ENCODE measurements around the gene SPART. TPM values are rescaled to one million over a fixed set of nuclear protein-coding genes. Genes with fewer than 3 reads are reported as not detected.

Gene SPART
- total and polyA plus RNA-seq, 9 donors: 59.5 to 141 (median 98.1) TPM

DNA sequence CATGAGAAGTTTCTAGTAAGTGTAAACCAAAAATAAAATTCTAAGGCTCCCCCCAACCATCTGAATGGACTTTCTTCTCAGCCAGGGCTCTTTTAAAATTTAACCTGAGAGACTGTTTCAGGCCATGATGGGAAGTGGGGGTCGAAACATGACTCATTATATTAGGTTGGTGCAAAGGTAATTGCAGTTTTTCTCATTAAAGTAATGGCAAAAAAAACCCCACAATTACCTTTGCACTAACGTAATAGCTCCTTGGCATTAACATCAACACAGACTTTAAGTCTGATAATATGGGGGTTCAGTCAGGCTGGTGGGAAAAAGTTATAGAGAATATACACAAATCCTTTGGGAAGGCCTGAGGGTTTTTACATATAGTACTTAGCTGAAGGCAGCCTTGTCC lies 9.4 kb upstream of the SPART start:
- intact Hi-C loops (cut with DNase I): no loop called here
- Histone ChIP-seq H3K4me3 (no peak overlapping the region), H3K27ac (no peak overlapping the region), H3K27me3 (no peaks in the 10 kb centered on the region), H3K4me1 (ENCODE audit: insufficient read depth) (peaks cover 15% of the 10 kb centered on the region), H3K9me3 (no peaks in the 10 kb centered on the region), H3K36me3 (no peaks in the 10 kb centered on the region)
- 88 to 91% (median 90%) methylated on average over 2 of the region's 2 CpGs for WGBS, 3 donors
- TF ChIP-seq POLR2A (IDR thresholded peaks at IDR 0.05): no peak
- TF ChIP-seq EP300 (IDR thresholded peaks at IDR 0.05): no peak
- TF ChIP-seq, protein P1, sequence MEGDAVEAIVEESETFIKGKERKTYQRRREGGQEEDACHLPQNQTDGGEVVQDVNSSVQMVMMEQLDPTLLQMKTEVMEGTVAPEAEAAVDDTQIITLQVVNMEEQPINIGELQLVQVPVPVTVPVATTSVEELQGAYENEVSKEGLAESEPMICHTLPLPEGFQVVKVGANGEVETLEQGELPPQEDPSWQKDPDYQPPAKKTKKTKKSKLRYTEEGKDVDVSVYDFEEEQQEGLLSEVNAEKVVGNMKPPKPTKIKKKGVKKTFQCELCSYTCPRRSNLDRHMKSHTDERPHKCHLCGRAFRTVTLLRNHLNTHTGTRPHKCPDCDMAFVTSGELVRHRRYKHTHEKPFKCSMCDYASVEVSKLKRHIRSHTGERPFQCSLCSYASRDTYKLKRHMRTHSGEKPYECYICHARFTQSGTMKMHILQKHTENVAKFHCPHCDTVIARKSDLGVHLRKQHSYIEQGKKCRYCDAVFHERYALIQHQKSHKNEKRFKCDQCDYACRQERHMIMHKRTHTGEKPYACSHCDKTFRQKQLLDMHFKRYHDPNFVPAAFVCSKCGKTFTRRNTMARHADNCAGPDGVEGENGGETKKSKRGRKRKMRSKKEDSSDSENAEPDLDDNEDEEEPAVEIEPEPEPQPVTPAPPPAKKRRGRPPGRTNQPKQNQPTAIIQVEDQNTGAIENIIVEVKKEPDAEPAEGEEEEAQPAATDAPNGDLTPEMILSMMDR (IDR thresholded peaks at IDR 0.05): no peak
- DNase-seq: no peak

DNA sequence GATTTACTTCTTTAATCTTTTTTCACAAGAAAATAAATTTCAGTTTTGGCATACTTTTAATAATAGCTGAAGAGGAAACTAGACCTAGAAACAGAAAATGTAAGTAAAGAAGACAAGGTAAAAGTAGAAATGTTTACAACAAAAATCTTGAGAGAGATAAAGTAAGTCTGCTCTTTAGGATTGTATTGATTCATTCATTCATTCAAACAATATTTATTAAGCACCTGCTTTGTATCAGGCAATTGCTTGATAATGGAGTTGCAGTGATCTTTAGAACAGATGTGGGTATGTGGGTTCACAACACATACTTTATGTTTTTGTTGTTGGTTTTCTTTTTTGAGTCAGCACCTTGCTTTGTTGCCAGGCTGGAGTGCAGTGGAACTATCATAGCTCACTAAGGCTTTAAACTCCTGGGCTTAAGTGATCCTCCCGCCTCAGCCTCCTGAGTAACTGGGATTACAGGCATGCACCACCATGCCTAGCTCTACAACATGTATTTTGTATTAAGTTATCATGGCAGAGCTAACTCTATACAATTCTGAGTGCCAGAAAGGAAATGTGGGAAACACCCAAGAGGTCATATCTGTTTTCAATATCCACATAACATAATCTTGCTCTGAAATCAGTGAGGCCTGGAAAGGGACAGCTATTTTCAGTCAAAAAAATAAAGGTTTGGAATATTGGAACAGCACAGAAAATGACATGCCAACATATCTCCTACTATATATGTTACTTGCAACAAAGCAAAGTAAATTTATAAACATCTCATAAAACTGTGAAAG lies 8.8 kb upstream of the SPART start:
- Histone ChIP-seq H3K27ac (no peak overlapping the region), H3K27me3 (no peaks in the 10 kb centered on the region), H3K9me3 (no peaks in the 10 kb centered on the region), H3K4me1 (ENCODE audit: insufficient read depth) (peaks cover 15% of the 10 kb centered on the region), H3K36me3 (no peaks in the 10 kb centered on the region), H3K4me3 (no peak overlapping the region)
- no peak for TF ChIP-seq EP300 (IDR thresholded peaks at IDR 0.05)
- DNase-seq: no peak
- 97 to 100% (median 98%) methylated on average over 1 of the region's 1 CpG for WGBS, 3 donors
- intact Hi-C loops (cut with DNase I): loop anchor here in 1 of 4 donors (5.0 kb wide), 1 partner anchor 37 kb away; no protein-coding TSS in a partner anchor

DNA sequence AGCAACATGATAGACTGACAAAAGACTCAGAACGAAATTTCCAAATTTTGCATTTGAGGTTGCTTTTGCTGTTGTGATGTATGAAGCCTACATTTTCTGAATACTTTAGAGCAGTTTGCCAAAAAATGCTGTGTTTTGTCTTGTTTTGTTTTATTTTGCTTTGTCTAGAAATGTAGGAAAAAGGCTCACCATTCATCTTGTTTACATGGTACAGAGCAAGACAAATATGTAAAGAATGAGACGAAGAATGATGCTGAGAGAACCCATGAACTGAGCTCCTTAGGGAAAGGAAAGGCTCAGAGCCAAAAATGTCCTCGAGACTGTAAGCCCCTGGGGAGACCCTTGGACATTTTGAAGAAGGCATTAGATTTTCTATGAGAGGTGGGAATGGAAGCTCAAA lies 6.8 kb upstream of the SPART start:
- no peak overlapping the region for H3K4me3 ChIP-seq
- H3K4me1 ChIP-seq (ENCODE audit: insufficient read depth): peaks cover 13% of the 10 kb centered on the region
- no peak for TF ChIP-seq POLR2A (IDR thresholded peaks at IDR 0.05)
- no peak for TF ChIP-seq EP300 (IDR thresholded peaks at IDR 0.05)
- TF ChIP-seq, protein P1 (IDR thresholded peaks at IDR 0.05): no peak
- no peaks in the 10 kb centered on the region for H3K36me3 ChIP-seq
- H3K27ac ChIP-seq: no peak overlapping the region
- no peak for DNase-seq
- no peaks in the 10 kb centered on the region for H3K27me3 ChIP-seq
- intact Hi-C loops (cut with DNase I): loop anchor here in 1 of 4 donors (5.0 kb wide), 1 partner anchor 39 kb away; no protein-coding TSS in a partner anchor
- 5 to 12% (median 6%) methylated on average over 3 of the region's 3 CpGs for WGBS, 3 donors
- H3K9me3 ChIP-seq: no peaks in the 10 kb centered on the region

DNA sequence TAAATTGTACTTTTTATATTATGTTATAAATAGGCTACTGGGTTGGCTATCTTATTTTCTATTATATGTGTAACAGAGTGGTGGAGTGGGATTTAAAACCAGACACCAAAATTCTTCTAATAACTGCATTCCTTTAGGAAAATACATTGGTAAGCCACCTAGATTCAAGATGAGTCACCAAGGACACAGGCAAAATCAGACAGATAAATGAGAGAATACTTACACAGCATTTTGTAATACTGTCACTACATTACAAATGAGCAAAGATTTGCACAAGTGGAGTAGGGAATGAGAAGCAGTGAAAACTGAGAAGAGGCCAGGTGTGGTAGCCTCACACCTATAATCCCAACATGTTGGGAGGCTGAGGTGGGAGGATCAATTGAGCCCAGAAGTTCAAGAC lies 6.2 kb upstream of the SPART start:
- TF ChIP-seq POLR2A (IDR thresholded peaks at IDR 0.05): no peak
- no peak for TF ChIP-seq EP300 (IDR thresholded peaks at IDR 0.05)
- TF ChIP-seq, protein P1 (IDR thresholded peaks at IDR 0.05): no peak
- intact Hi-C loops (cut with DNase I): loop anchor here in 1 of 4 donors (5.0 kb wide), 1 partner anchor 40 kb away; no protein-coding TSS in a partner anchor
- H3K27me3 ChIP-seq: no peaks in the 10 kb centered on the region
- H3K4me3 ChIP-seq: no peak overlapping the region
- no peak overlapping the region for H3K27ac ChIP-seq
- H3K36me3 ChIP-seq: no peaks in the 10 kb centered on the region
- no peaks in the 10 kb centered on the region for H3K9me3 ChIP-seq
- no peak for DNase-seq
- H3K4me1 ChIP-seq (ENCODE audit: insufficient read depth): peaks cover 12% of the 10 kb centered on the region

DNA sequence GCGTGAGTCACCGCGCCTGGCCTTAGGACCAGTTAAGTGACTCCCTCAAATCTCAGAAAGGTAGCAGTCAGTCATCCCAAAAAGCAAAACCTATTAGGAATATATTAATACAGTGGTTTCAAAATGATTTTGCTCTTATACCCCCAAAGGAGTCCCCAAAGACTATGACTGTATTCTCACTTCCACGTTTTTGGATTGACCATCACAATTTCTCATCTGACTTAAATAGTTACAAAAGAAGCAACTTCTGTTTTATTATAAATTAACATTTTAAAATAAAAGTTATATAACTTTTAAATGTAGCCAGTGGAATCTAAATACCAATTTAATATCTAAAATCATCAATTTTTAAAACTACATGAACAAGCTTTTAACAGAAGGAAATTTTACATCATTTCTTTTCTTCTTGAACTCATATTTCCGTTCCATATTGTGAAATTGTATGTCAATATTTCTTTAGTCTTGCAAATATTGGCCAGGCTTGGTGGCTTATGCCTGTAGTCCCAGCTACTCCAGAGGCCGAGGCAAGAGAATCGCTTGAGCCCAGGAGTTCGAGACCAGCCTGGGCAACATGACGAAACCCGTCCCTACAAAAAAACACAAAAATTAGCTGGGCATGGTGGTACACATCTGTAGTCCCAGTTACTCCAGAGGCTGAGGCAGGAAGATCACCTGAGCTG lies 1.5 kb upstream of the SPART start:
- Histone ChIP-seq H3K4me1 (ENCODE audit: insufficient read depth) (peaks cover 5% of the 10 kb centered on the region), H3K27me3 (no peaks in the 10 kb centered on the region), H3K4me3 (no peak overlapping the region), H3K9me3 (no peaks in the 10 kb centered on the region), H3K36me3 (no peaks in the 10 kb centered on the region), H3K27ac (no peak overlapping the region)
- DNase-seq: no peak
- intact Hi-C loops (cut with DNase I): no loop called here
- TF ChIP-seq, protein P1 (IDR thresholded peaks at IDR 0.05): no peak
- TF ChIP-seq POLR2A (IDR thresholded peaks at IDR 0.05) (no peak), EP300 (IDR thresholded peaks at IDR 0.05) (no peak)
- WGBS, 3 donors: 90 to 91% (median 91%) methylated on average over 10 of the region's 10 CpGs

Measured in ovary (tissue), 9 donors.